Activated CD4-positive, alpha-beta T cell treated with anti-CD3 and anti-CD28 coated beads, Interleukin-2, amount 50 U/mL, for 16 hours (primary cell): ENCODE results near the gene IFIT3.

Source experiments
- DNase-seq: peaks from one replicate; pipeline ENCODE4 v3.0.0-alpha.2; 2020

IFIT3 gene

DNA sequence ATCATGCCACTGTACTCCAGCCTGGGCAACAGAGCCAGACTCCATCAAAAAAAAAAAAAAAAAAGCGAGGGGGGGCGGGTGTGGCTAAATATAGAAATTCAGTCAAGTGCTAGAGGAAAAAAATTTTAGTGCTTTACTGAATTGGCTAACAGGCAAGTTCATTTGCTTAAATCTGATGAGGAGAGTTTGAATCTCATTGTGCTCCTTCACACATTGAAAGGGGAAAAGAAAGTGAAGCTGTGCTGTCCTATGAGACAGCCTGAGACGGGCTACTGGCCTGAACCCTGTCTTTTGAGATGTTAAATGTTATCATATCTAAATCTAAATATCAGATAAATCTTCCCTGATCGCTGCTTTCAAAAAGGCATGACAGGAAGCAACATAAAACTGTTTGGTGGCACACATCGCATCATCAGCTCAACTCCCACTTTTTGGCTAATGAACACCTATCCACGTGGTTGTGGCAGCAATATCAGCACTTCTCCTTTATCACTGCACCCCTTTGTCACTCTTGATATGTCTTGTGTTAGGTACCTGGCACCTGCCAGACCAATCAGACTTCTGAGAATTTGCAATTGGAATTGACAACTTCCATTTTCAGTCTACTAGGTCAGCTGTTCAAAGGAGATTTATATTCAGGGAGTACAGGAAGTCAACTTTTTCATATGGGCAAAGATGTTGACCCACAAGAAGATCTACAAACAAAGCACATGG lies 36.1 kb downstream of the IFIT3 start:
- no peak for DNase-seq

GRCh38 chr10:89364531-89364930 lies 36.7 kb downstream of the IFIT3 start:
- no peak for DNase-seq

GRCh38 chr10:89367529-89367928 lies 39.7 kb downstream of the IFIT3 start:
- peak; percentile 30 for DNase-seq

GRCh38 chr10:89368129-89368528 lies 40.3 kb downstream of the IFIT3 start:
- no peak for DNase-seq

DNA sequence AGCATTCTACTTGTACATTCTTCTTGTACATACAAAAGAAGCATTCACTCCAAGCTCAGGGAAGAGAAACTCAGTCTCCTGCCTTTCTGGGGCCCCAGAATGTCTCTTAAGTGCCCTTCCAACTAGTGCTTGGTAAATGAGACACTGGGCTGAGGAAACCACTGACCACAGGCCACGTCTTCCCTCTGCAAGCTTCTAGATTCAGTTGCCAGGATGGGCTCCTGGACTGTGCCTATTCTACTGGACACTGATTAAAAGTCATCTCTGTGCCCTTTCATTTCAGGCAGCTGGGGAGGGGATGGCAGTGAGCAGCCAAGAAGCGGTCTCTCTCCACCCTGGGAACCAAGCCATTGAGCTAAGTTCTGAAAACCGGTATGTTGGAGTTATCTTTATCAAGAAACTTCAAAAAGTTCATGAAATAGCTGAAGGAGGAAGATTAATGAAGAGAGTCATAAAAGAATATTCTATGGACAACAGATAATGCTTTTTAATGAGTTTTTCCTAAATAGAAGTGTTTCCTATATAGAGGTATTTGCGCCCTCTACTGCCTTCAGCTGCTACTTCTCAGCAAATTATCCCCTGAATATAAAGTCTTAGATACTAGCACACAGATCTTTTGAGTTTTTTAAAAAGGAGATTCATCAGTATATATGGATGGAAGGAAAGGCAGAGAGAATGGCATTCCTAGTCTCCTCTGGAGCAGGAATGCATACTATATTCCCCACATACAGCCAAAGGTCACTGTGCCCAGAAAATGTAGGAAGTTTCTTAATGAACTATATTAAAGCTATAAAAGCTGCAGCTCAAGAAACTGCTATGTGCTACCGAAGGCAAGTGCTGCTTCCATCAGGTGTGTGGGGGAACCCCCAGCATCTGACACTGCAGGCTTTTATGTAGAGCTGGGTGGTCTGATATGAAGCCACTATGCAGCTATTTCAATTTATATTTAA lies 41.6 kb downstream of the IFIT3 start:
- DNase-seq, result no peak

DNA sequence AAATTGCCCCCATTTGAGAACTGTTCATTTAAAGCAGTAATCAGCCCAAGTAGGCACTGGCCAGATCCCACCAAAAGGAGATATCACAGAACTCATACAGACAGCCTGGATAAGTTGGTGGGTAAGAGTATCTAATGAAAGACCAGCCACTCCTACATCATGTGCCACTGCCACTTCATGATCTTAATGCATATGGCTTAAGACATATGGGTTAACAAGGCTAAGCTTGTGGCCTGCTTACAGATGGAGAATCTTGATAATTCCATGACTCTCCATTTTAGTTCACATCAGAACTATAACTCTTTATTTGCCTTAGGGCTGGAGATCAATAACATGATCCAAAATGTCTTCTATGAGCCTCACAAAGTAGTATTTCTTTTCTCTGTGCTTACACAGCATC lies 43.3 kb downstream of the IFIT3 start:
- DNase-seq, result no peak

GRCh38 chr10:89371987-89372386 lies 44.2 kb downstream of the IFIT3 start:
- DNase-seq, result no peak

GRCh38 chr10:89373916-89374711 lies 46.3 kb downstream of the IFIT3 start:
- DNase-seq, result no peak

DNA sequence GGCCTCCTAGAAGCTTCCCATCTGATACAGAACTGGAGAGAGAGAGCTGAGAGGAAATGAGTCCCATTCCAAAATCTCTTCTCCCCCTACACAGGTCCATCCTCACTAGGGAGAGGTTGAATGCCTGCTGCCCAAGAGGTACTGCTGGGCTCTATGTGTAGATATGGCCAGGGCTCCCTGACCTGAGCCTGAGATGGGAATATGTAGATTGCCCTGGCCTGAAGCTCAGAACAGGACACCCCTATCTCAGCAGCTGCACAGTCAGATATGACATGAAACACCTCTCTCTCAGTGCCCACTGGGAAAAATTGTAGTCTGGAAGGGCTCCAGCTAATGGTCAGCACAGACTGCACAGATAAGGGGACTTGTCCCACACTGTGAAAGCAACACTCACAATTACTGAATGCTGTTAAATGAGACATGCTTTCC lies 46.9 kb downstream of the IFIT3 start:
- no peak for DNase-seq

DNA sequence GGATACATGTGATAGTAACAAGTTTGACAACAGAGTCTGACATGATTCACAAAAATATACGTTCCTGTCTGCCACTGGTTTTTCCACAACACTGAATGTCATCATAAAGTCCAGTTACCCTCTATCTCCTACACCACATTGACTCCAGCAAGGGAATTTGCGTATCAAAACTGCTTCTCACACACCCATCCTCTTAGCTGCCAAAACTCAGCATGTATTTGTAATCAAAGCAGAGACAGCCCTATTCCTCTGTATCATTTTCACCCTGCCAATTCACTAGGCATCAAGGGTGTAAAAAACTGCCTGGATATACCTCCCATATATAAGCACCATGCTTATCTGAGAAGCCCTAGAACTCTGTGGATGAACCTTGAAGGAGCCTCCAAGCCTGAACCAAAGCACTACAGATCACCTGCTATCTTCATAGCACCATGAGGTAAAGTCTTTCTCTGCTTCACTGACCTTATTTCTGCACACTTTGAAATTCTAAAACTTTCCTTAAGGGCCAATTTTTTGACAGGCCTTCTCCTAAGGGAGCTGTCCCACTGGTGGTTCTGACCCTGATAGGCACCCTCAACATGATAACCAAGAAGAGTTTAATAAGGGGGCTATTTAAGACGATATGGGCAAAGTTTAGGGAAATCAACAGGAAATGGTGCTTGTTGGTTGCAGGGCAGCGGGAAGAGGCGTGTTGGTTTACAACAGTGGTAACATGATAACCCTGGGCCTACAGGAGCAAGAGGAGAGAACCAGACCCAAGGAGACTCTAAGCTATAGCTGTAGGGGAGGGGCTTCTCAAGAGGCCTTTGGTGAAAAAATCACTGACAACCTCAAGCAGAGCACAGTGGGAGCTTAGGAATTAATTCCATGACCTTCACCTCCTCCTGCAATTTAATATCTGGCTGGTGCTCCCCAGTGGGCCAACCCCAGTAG lies 50.2 kb downstream of the IFIT3 start, which contains the start of gene IFIT1B:
Gene IFIT1B, plus strand, starts transcription at position 352 of the 933 bp plus-strand sequence. Its CDS starts 80 bp downstream, at position 432.
- no peak for DNase-seq

GRCh38 chr10:89379103-89379502 lies 51.3 kb downstream of the IFIT3 start:
- no peak for DNase-seq

GRCh38 chr10:89382757-89383156 lies 55.0 kb downstream of the IFIT3 start:
- DNase-seq, result no peak

GRCh38 chr10:89384474-89385340 lies 56.9 kb downstream of the IFIT3 start:
- no peak for DNase-seq

DNA sequence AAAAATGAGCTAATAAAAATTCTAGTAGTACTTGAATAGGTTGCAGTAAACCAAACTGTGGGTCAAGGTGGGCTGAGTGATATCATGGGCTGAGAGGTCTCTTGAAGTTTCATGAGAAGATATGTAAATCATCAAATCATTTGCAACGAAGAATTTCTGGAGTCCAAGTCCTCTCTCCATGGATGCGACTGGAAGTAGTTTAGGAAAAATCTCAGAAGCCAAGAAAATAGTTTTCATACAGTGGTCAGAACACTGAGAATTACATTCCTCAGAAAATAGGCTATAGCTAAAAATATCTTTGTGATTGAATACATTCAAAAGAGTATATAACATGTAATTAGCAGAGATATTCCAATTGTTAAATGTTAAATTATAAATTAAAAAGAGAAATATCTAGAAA lies 61.0 kb downstream of the IFIT3 start:
- no peak for DNase-seq

- DNase-seq, result no peak
These were observed 61.5 kb downstream of the IFIT3 start for GRCh38 chr10:89389254-89389653.
